Esophagus squamous epithelium (tissue), 5 donors: ENCODE data around the gene PLA2G1B. TPM values are rescaled to one million over a fixed set of nuclear protein-coding genes. Genes with fewer than 3 reads are reported as not detected.

Experiments
- DNase-seq: peaks from one replicate; lab custom pipeline; 2025; lab: John Stamatoyannopoulos, UW
- H3K27ac ChIP-seq, 4 donors: fragments of 200-600 bp; sonication (generic); one replicate each; pipeline ENCODE4 v1.5.1; 2016 to 2019; ENCODE audit warnings: mild to moderate bottlenecking in 1 of 4
- H3K27me3 ChIP-seq, 4 donors: fragments of 200-600 bp; sonication (generic); 1 replicate in 3 of 4; 2 replicates in 1 of 4; pipeline versions ENCODE4 v1.5.1 to v1.6.0; 2017 to 2021; ENCODE audit warnings: antibody characterized with exemption in 1 of 4
- H3K36me3 ChIP-seq, 3 donors: fragments of 200-600 bp; sonication (generic); one replicate each; pipeline ENCODE4 v1.5.1; 2016 to 2019
- H3K4me1 ChIP-seq, 3 donors: fragments of 200-600 bp; sonication (generic); one replicate each; pipeline ENCODE4 v1.5.1; 2017 to 2019
- H3K4me3 ChIP-seq, 4 donors: fragments of 200-600 bp; sonication (generic); 1 replicate in 3 of 4; 2 replicates in 1 of 4; pipeline ENCODE4 v1.5.1; 2016 to 2019; ENCODE audit warnings: mild to moderate bottlenecking in 2 of 4, moderate library complexity in 1 of 4
- H3K9me3 ChIP-seq, 3 donors: fragments of 200-600 bp; sonication (generic); one replicate each; pipeline ENCODE4 v1.5.1; 2016 to 2019
- POLR2A ChIP-seq, 4 donors: fragments of 450-650 bp; IDR thresholded peaks; one replicate each; pipeline ENCODE4 v1.6.1; 2017; ENCODE audit warnings: antibody characterized with exemption in 4 of 4, mild to moderate bottlenecking in 4 of 4, moderate library complexity in 3 of 4
- WGBS, 2 donors: methylation state at CpG; one replicate each; pipeline ENCODE4 v1.1.5; 2018; 5-methylcytosine and 5-hydroxymethylcytosine counted together
- intact Hi-C: fragments of 100-400 bp; cut with DNase I; formaldehyde crosslinking; loops from one replicate; pipeline ENCODE4 v1.15.0; 2022
- total RNA-seq, 4 donors: library from RNA; depleted of rRNA; stranded (reverse); fragments of >200 nt; gene quantifications; one replicate each; pipeline ENCODE4 v1.1.0, GENCODE V29; 2016
- TF ChIP-seq, protein P1 (sequence below), 6 experiments: fragments of 450-650 bp in 4 of 6; fragments of 200-600 bp in 2 of 6; sonication (generic) in 2 of 6; IDR thresholded peaks; one replicate each; pipeline ENCODE4 v1.5.1; 2016 to 2019; ENCODE audit warnings: antibody characterized with exemption in 6 of 6, mild to moderate bottlenecking in 4 of 6, moderate library complexity in 4 of 6
- donor health status: DM: yes; HTN: yes; CAD: no.

The PLA2G1B gene
- total RNA-seq, 4 donors from 2014 or later, result not detected

DNA sequence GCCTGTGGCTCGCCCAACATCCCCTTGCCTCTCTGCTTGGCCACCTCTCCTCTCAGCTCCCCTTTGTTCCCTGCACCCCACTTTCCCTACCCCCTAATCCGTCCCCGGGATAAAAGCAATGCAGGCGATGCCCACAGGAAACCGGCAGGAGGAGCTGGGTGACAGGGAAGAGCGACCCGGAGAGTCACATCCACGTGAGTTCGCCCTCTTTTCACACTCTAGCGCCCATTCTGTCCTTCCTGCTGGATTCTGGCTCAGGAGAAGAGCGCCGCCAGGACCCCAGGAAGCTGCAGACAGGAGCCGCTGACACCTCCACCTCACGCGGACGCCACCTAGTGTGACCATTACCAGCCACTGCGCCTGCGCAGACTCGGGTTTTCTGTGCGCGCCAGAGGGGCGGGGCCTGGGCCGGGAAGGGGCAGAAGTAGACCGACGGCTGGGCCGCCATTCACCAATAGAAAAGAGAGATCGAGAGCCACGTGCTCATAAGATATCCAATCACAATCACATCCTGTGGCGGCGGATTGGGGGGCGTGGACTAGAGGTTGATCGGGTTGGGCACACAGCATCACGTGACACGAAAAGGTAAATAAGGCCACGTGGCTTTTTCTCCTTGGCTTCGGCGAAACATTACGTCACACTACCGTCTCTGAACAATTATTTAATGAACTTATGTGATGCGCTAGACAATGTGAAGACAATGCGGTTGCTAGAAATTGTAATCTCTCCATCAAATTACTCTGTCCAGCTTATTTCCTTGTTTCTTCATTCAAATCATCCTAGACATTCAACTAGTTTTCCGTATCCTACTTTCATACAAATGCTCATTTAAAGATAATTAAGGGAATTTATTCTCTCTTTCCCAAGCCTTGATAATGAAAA is 10.1 kb downstream of the PLA2G1B start:
- H3K27me3 ChIP-seq, result no peaks in the 10 kb centered on the region
- 2% methylated on average over 19 to 33 of the region's 42 CpGs for WGBS, 2 donors
- H3K4me1 ChIP-seq, result peaks cover 9 to 16% (median 12%) of the 10 kb centered on the region in 3 donors
- peak; percentile 99 for DNase-seq
- intact Hi-C loops, result no loop called here
- TF ChIP-seq, protein P1, sequence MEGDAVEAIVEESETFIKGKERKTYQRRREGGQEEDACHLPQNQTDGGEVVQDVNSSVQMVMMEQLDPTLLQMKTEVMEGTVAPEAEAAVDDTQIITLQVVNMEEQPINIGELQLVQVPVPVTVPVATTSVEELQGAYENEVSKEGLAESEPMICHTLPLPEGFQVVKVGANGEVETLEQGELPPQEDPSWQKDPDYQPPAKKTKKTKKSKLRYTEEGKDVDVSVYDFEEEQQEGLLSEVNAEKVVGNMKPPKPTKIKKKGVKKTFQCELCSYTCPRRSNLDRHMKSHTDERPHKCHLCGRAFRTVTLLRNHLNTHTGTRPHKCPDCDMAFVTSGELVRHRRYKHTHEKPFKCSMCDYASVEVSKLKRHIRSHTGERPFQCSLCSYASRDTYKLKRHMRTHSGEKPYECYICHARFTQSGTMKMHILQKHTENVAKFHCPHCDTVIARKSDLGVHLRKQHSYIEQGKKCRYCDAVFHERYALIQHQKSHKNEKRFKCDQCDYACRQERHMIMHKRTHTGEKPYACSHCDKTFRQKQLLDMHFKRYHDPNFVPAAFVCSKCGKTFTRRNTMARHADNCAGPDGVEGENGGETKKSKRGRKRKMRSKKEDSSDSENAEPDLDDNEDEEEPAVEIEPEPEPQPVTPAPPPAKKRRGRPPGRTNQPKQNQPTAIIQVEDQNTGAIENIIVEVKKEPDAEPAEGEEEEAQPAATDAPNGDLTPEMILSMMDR (IDR thresholded peaks at IDR 0.05), result peak in 5 of 6 experiments; percentile 57 to 79 (median 67)
- peak in 3 of 4 donors; percentile 82 to 90 (median 87) for TF ChIP-seq POLR2A (IDR thresholded peaks at IDR 0.05)
- no peaks in the 10 kb centered on the region for H3K9me3 ChIP-seq
- H3K36me3 ChIP-seq, result no peaks in the 10 kb centered on the region
- H3K27ac ChIP-seq, result peak overlapping the region; percentile 77 to 94 (median 90)
- H3K4me3 ChIP-seq, result peak overlapping the region; percentile 34 to 82 (median 68)

DNA sequence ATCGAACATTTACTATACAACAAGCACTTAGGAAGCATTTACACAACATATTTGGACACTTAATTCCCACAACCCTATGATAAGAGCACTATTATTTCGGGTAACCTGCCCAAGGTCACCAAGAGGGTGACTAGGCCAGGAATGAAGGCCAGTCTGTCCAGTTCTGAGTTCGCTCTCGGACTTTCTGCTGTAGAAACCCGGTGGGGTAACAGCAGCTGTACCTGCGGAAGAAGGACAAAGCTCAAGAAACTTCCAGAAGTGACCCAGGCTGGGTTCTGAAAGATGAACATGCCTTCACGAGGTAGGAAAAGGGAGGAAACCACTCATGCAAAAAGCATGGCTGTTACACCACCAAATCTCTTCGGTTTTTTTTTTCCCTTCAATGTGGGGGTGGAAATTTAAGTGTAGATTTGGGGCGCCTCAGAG is 10.8 kb downstream of the PLA2G1B start:
- Histone ChIP-seq H3K4me3 (peak overlapping the region; percentile 34 to 82 (median 68)), H3K4me1 (peaks cover 9 to 16% (median 12%) of the 10 kb centered on the region in 3 donors), H3K36me3 (no peaks in the 10 kb centered on the region), H3K27ac (peak overlapping the region; percentile 77 to 94 (median 90)), H3K27me3 (no peaks in the 10 kb centered on the region), H3K9me3 (no peaks in the 10 kb centered on the region)
- DNase-seq, result no peak
- WGBS, 2 donors, result 34 to 37% methylated on average over 9 of the region's 9 CpGs
- intact Hi-C loops, result no loop called here
- TF ChIP-seq, protein P1 (IDR thresholded peaks at IDR 0.05), result no peak
- no peak for TF ChIP-seq POLR2A (IDR thresholded peaks at IDR 0.05)

DNA sequence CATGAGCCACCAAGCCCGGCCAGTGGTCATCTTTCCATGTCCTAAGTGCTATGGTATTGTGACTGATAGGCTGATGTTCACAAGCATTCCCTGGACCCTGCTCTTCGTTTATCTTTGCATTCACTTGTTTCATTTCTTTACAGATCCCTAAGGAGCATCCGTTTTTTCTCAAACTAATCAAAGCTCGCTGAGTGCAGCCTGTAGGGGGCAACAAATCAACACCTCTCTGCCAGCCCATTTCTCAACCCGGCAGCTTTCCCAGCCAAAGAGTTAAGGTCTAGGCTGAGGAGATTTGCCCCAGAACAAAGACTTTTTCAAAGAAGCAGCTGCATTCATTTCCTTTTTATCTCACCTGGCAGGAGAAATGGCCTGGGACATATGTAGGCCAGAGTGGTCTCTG is 13.4 kb downstream of the PLA2G1B start:
- Histone ChIP-seq H3K27me3 (no peaks in the 10 kb centered on the region), H3K36me3 (no peaks in the 10 kb centered on the region), H3K27ac (no peak overlapping the region), H3K9me3 (no peaks in the 10 kb centered on the region), H3K4me1 (peaks cover 9 to 16% (median 12%) of the 10 kb centered on the region in 3 donors), H3K4me3 (no peak overlapping the region)
- intact Hi-C loops, result no loop called here
- TF ChIP-seq, protein P1 (IDR thresholded peaks at IDR 0.05), result peak in 1 of 6 experiments; percentile 5
- no peak for TF ChIP-seq POLR2A (IDR thresholded peaks at IDR 0.05)
- 55 to 58% methylated on average over 5 of the region's 5 CpGs for WGBS, 2 donors
- no peak for DNase-seq

DNA sequence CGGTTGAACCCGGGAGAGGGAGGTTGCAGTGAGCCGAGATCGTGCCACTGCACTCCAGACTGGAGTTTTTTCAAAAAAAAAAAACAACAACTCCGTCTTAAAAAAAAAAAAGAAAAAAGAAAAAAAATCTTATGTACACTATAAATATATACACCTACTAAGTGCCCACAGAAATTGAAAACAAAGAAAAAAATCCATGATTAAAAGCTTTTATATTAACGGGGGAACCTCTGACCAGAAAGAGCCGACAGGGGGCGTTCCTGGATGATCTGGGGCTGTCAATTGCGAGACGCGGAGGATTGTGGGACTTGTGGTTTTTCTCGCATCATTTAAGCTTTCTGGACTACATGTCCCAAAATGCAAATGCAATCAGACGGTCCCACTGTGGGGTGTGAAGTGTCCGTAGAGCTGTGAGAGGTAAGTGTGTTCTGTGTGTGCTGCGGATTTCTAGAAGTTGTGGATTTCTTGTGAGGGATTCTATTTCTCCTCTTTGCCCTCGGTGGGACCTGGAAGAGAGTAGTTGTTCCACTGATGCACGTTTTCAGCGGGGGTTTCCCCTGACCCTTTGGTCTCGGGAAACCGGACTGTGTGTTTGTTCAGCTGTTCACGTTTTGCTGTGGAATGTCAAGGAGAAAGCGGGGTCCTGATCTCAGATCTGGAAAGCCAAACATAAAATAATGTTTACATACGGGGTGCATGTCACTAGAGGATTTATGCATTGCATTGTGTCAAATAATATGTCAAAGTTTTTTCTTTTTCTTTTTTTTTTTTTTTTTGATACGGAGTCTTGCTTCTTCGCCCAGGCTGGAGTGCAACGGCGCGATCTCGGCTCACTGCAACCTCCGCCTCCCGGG is 25.4 kb downstream of the PLA2G1B start, which contains the start of gene SIRT4:
Gene SIRT4, plus strand, starts transcription at position 360 of the 854 bp plus-strand sequence. CDS start 1,241 bp downstream, outside the sequence.
- intact Hi-C loops, result no loop called here
- no peaks in the 10 kb centered on the region for H3K27me3 ChIP-seq
- WGBS, 2 donors, result 9% methylated on average over 29 to 31 of the region's 31 CpGs
- DNase-seq, result peak; percentile 60
- H3K4me1 ChIP-seq, result peaks cover 3 to 11% (median 4%) of the 10 kb centered on the region in 3 donors
- H3K27ac ChIP-seq, result peak within 1 kb of the TSS; percentile 59 to 86 (median 84)
- TF ChIP-seq POLR2A (IDR thresholded peaks at IDR 0.05), result no peak
- TF ChIP-seq, protein P1 (IDR thresholded peaks at IDR 0.05), result peak; percentile 58 to 82 (median 76)
- no peaks in the 10 kb centered on the region for H3K9me3 ChIP-seq
- H3K4me3 ChIP-seq, result peak within 1 kb of the TSS; percentile 58 to 87 (median 68)
- no peaks in the 10 kb centered on the region for H3K36me3 ChIP-seq
